AG04450 (cell line): ENCODE measurements around the gene NAA15. TPM values are rescaled to one million over a fixed set of nuclear protein-coding genes. Genes with fewer than 3 reads are reported as not detected.

Experiments
- CTCF ChIA-PET: fragments of 300-600, 350-600 bp; formaldehyde crosslinking; extraction: SDS; loops from one replicate; lab custom pipeline; 2022; ENCODE audit warnings: antibody characterized with exemption, inconsistent platforms; lab: Charles Lee
- POLR2A ChIA-PET: fragments of 350-600 bp; formaldehyde crosslinking; extraction: SDS; loops from one replicate; lab custom pipeline; 2021; ENCODE audit warnings: antibody characterized with exemption, inconsistent platforms; lab: Yijun Ruan, JAX
- DNase-seq: peaks from one replicate; pipeline ENCODE4 v3.0.0-alpha.2; 2011; ENCODE audit warnings: low read depth, low spot score
- H3K27ac ChIP-seq: one replicate; pipeline ENCODE4 v1.5.1; 2012; ENCODE audit warnings: low read depth, low read length, control low read depth
- H3K27me3 ChIP-seq: one replicate; pipeline ENCODE4 v1.6.0; 2012; ENCODE audit warnings: low read length; ENCODE audit not compliant: control insufficient read depth, insufficient read depth
- H3K4me3 ChIP-seq: 2 replicates; pipeline ENCODE4 v1.5.1; 2011; ENCODE audit warnings: mild to moderate bottlenecking, low read depth, low read length, control low read depth
- H3K9me3 ChIP-seq: 2 replicates; pipeline ENCODE4 v1.5.1; 2012; ENCODE audit warnings: low read length; ENCODE audit not compliant: control insufficient read depth, insufficient read depth
- polyA plus RNA-seq: library from polyadenylated mRNA; depleted of rRNA; stranded (reverse); fragments of >200 nt; gene quantifications from 2 replicates; pipeline ENCODE4 v1.2.3, GENCODE V29; 2011
- TF ChIP-seq, protein P1 (sequence below): IDR thresholded peaks from 2 replicates; pipeline ENCODE4 v1.5.1; 2011; ENCODE audit warnings: low read depth, low read length, control low read depth, inconsistent platforms

The NAA15 gene
- polyA plus RNA-seq, 1 experiment = 30.2 TPM

DNA sequence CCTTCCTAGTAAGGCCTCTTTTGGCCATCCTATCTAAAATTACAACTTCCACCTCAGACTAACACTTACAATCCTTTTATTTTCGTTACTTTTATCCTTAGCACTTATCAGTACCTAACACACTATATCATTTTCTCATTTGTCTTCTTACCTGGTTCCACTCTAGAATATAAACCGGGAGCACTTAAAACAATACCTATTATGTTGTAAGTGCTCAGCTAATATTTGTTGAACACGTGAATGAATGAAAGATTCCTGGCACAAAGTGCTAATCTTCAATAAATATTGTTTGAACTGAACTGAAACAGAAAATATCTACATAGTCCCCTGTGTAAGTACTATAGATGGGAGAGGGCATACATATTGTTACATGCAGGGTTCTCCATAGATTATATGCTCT lies 35.7 kb upstream of the NAA15 start:
- TF ChIP-seq, protein P1, sequence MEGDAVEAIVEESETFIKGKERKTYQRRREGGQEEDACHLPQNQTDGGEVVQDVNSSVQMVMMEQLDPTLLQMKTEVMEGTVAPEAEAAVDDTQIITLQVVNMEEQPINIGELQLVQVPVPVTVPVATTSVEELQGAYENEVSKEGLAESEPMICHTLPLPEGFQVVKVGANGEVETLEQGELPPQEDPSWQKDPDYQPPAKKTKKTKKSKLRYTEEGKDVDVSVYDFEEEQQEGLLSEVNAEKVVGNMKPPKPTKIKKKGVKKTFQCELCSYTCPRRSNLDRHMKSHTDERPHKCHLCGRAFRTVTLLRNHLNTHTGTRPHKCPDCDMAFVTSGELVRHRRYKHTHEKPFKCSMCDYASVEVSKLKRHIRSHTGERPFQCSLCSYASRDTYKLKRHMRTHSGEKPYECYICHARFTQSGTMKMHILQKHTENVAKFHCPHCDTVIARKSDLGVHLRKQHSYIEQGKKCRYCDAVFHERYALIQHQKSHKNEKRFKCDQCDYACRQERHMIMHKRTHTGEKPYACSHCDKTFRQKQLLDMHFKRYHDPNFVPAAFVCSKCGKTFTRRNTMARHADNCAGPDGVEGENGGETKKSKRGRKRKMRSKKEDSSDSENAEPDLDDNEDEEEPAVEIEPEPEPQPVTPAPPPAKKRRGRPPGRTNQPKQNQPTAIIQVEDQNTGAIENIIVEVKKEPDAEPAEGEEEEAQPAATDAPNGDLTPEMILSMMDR = no peak
- no peak for DNase-seq
- POLR2A ChIA-PET = interaction anchor here (1.5 to 1.7 kb wide), 2 partner anchors 22 to 35 kb away, joined by 6 read pairs; partner anchors contain the start of gene NAA15
- no peaks in the 10 kb centered on the region for H3K27me3 ChIP-seq
- H3K27ac ChIP-seq = no peak overlapping the region
- CTCF ChIA-PET = interaction anchor here (0.9 to 1.9 kb wide), 5 partner anchors 11 to 235 kb away, joined by 3 to 17 read pairs (median 5); no protein-coding TSS in a partner anchor
- no peak overlapping the region for H3K4me3 ChIP-seq
- no peaks in the 10 kb centered on the region for H3K9me3 ChIP-seq

DNA sequence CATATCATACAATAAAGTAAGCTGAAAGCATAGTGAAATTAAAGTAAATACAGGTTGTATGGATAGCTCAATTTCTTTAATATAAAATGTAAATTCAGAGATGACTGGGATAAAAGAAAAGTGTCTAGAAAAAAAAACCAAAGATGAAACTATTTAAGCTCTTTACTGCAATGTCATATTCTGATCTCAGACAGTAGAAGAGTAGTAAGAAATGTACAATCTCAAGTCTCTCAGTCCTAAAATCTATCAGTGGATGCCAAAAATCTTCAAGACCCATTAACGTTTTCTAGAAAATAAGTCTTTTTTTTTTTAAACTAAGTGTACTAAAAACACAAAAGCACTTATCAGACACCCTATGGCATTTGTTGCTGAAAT lies 35.1 kb upstream of the NAA15 start:
- Histone ChIP-seq H3K27ac (peak overlapping the region; percentile 43), H3K27me3 (no peaks in the 10 kb centered on the region), H3K9me3 (no peaks in the 10 kb centered on the region), H3K4me3 (peak overlapping the region; percentile 38; the same call in 1 of the 2 replicates)
- DNase-seq = no peak
- TF ChIP-seq, protein P1 = no peak
- ChIA-PET POLR2A (interaction anchor here (1.3 to 1.7 kb wide), 3 partner anchors 23 to 34 kb away, joined by 5 to 6 read pairs (median 6); partner anchors contain the start of gene NAA15), CTCF (interaction anchor here (0.9 to 1.9 kb wide), 5 partner anchors 11 to 236 kb away, joined by 3 to 17 read pairs (median 5); no protein-coding TSS in a partner anchor)

DNA sequence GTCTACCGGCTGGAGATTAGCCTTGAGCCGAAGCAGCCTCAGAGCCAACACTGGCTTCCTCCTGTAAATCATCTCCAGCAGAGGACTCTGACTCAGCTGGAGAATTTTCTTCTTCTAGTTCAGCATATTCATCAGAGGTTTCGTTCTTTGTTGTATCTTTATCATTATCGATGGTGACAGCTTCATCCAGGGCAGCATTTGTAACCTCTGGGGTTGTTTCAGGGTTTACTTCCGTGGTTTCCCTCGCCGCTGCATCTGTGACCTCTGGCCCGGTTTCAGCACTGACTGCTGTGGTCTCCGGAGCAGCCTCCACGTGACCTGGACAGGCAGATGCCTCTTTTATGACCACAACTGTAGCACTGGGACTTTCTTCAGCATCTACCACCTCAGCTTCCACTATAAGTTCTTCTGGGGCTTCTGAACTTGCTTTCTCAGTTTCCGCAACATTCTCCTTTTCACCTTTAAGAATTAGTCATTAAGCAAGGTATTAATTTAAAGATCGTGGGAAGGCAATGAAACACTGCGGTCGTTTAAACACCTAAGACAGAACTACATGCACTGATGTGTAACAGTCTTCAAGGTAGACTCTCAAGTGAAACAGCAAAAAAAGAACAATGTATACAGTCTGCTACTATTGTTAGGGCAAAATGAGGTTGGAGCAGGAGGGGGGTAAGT lies 34.6 kb upstream of the NAA15 start:
- no peak for DNase-seq
- Histone ChIP-seq H3K27ac (peak overlapping the region; percentile 43), H3K27me3 (no peaks in the 10 kb centered on the region), H3K4me3 (peak overlapping the region; percentile 38), H3K9me3 (no peaks in the 10 kb centered on the region)
- POLR2A ChIA-PET = interaction anchor here (1.3 to 1.7 kb wide), 3 partner anchors 23 to 34 kb away, joined by 5 to 6 read pairs (median 6); partner anchors contain the start of gene NAA15
- TF ChIP-seq, protein P1 = no peak
- CTCF ChIA-PET = interaction anchor here (0.9 to 1.9 kb wide), 6 partner anchors 10 to 236 kb away, joined by 3 to 17 read pairs (median 4); no protein-coding TSS in a partner anchor

DNA sequence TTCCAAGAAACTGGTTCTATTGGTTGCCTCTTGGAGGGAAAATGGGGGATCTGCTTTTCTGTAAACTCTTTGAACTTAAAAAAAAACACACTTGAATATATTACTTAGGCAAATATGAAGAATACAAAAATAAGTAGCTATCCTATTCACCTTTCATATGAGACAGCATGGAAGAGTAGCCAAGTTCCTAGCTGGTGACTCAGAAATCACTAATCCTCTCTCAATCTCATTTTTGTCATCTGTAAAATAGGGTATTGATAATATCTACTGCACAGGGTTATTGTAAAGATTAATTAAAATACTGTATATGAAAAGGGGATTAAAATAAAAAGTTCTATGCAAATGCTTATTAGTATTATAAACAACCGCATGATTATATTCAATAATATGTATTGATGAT lies 34.0 kb upstream of the NAA15 start:
- Histone ChIP-seq H3K9me3 (no peaks in the 10 kb centered on the region), H3K27ac (no peak overlapping the region), H3K27me3 (no peaks in the 10 kb centered on the region), H3K4me3 (no peak overlapping the region)
- TF ChIP-seq, protein P1 = no peak
- POLR2A ChIA-PET = interaction anchor here (1.3 kb wide), 1 partner anchor 29 kb away, joined by 5 read pairs; no protein-coding TSS in a partner anchor
- DNase-seq = no peak
- CTCF ChIA-PET = interaction anchor here (1.0 kb wide), 1 partner anchor 28 kb away, joined by 3 read pairs; no protein-coding TSS in a partner anchor

DNA sequence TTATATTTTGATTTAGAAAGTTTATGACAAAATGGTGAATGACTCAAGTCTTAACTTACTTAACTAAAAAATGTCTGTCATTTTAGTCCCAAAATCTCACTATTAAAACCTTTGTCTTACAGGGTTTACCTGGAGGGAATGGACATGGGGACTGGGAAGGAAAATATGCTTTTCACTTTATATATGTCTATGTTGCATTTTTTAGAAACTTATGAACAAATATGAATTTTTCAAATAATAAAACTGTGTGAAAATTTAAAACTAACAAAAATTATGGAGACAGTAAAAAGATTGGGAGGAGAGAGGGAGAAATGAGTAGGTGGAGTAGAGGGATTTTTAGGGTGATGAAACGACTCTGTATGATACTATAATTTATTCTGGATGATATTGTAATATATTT lies 27.5 kb upstream of the NAA15 start:
- no peak for DNase-seq
- ChIA-PET CTCF (no interaction called here), POLR2A (no interaction called here)
- Histone ChIP-seq H3K4me3 (no peak overlapping the region), H3K27me3 (no peaks in the 10 kb centered on the region), H3K27ac (no peak overlapping the region), H3K9me3 (no peaks in the 10 kb centered on the region)
- TF ChIP-seq, protein P1 = no peak
